Tibial artery (tissue), 4 donors: ENCODE measurements around the gene DBI.

Experiments used
- DNase-seq, 2 donors: peaks; one replicate each; pipeline ENCODE4 v3.0.0-alpha.2; 2019
- H3K27ac ChIP-seq, 2 donors: fragments of 200-600 bp; sonication (generic) in 1 of 2; 1 replicate in 1 of 2; 2 replicates in 1 of 2; pipeline ENCODE4 v1.5.1; 2018 to 2019; ENCODE audit warnings: mild to moderate bottlenecking in 1 of 2
- H3K27me3 ChIP-seq, 2 donors: fragments of 200-600 bp; sonication (generic) in 1 of 2; one replicate each; pipeline versions ENCODE4 v1.5.1 to v1.6.0; 2016 to 2019
- H3K36me3 ChIP-seq, 3 donors: fragments of 200-600 bp; sonication (generic) in 2 of 3; one replicate each; pipeline ENCODE4 v1.5.1; 2016 to 2019; ENCODE audit warnings: mild to moderate bottlenecking in 2 of 3
- H3K4me1 ChIP-seq, 4 donors: fragments of 200-600 bp; sonication (generic) in 2 of 4; 1 replicate in 3 of 4; 2 replicates in 1 of 4; pipeline ENCODE4 v1.5.1; 2016 to 2019
- H3K4me3 ChIP-seq, 2 donors: fragments of 200-600 bp; sonication (generic) in 1 of 2; 1 replicate in 1 of 2; 2 replicates in 1 of 2; pipeline ENCODE4 v1.5.1; 2018 to 2019; ENCODE audit warnings: mild to moderate bottlenecking in 2 of 2
- H3K9me3 ChIP-seq, 3 donors: fragments of 200-600 bp; sonication (generic) in 1 of 3; one replicate each; pipeline ENCODE4 v1.5.1; 2016 to 2019
- CTCF ChIP-seq, 2 experiments: fragments of 200-600 bp in 1 of 2; fragments of 450-650 bp in 1 of 2; IDR thresholded peaks; one replicate each; pipeline ENCODE4 v1.5.1; 2017 to 2019; ENCODE audit warnings: antibody characterized with exemption in 2 of 2, mild to moderate bottlenecking in 1 of 2, moderate library complexity in 1 of 2
- intact Hi-C: fragments of 100-400 bp; cut with DNase I; formaldehyde crosslinking; loops from one replicate; pipeline ENCODE4 v1.15.0; 2023; ENCODE audit warnings: low total_unique reads

DBI gene

GRCh38 chr2:119364798-119365197, 2.0 kb upstream of the DBI start:
- Histone ChIP-seq H3K9me3 (no peaks in the 10 kb centered on the region), H3K36me3 (peaks cover 8 to 13% (median 12%) of the 10 kb centered on the region in 3 donors), H3K4me1 (peaks cover 0 to 28% (median 20%) of the 10 kb centered on the region in 4 donors), H3K27ac (no peak overlapping the region), H3K4me3 (no peak overlapping the region), H3K27me3 (no peaks in the 10 kb centered on the region)
- no peak for DNase-seq
- intact Hi-C loops = no loop called here
- no peak for TF ChIP-seq CTCF (IDR thresholded peaks at IDR 0.05)

- no peaks in the 10 kb centered on the region for H3K9me3 ChIP-seq
- no peaks in the 10 kb centered on the region for H3K27me3 ChIP-seq
- TF ChIP-seq CTCF (IDR thresholded peaks at IDR 0.05) = no peak
- peaks cover 0 to 28% (median 20%) of the 10 kb centered on the region in 4 donors for H3K4me1 ChIP-seq
- intact Hi-C loops = no loop called here
- DNase-seq = no peak
- H3K4me3 ChIP-seq = peak overlapping the region; percentile 67 to 75
- peaks cover 12 to 18% (median 17%) of the 10 kb centered on the region in 3 donors for H3K36me3 ChIP-seq
- H3K27ac ChIP-seq = peak overlapping the region in 1 of 2 donors; percentile 80
These were observed 1.3 kb upstream of the DBI start for GRCh38 chr2:119365436-119365835.

GRCh38 chr2:119366161-119366648, 572 bp upstream of the DBI start:
- DNase-seq = no peak
- Histone ChIP-seq H3K9me3 (no peaks in the 10 kb centered on the region), H3K4me3 (peak overlapping the region; percentile 67 to 75), H3K4me1 (peaks cover 0 to 28% (median 20%) of the 10 kb centered on the region in 4 donors), H3K36me3 (peaks cover 20 to 26% (median 25%) of the 10 kb centered on the region in 3 donors), H3K27ac (peak overlapping the region; percentile 80 to 85), H3K27me3 (no peaks in the 10 kb centered on the region)
- intact Hi-C loops = no loop called here
- TF ChIP-seq CTCF (IDR thresholded peaks at IDR 0.05) = no peak

- H3K9me3 ChIP-seq = no peaks in the 10 kb centered on the region
- H3K4me3 ChIP-seq = peak overlapping the region; percentile 67 to 75
- peaks cover 0 to 35% (median 20%) of the 10 kb centered on the region in 4 donors for H3K4me1 ChIP-seq
- no peaks in the 10 kb centered on the region for H3K27me3 ChIP-seq
- peak; percentile 34 to 74 for DNase-seq
- intact Hi-C loops = no loop called here
- TF ChIP-seq CTCF (IDR thresholded peaks at IDR 0.05) = no peak
- peak overlapping the region; percentile 80 to 85 for H3K27ac ChIP-seq
- H3K36me3 ChIP-seq = peaks cover 34 to 39% (median 38%) of the 10 kb centered on the region in 3 donors
These were observed 809 bp downstream of the DBI start for GRCh38 chr2:119367472-119368099.

GRCh38 chr2:119369845-119370244, 3.1 kb downstream of the DBI start:
- Histone ChIP-seq H3K36me3 (peaks cover 52 to 62% (median 60%) of the 10 kb centered on the region in 3 donors), H3K4me1 (peaks cover 0 to 28% (median 17%) of the 10 kb centered on the region in 4 donors), H3K27ac (no peak overlapping the region), H3K4me3 (no peak overlapping the region), H3K27me3 (no peaks in the 10 kb centered on the region), H3K9me3 (no peaks in the 10 kb centered on the region)
- TF ChIP-seq CTCF (IDR thresholded peaks at IDR 0.05) = no peak
- DNase-seq = no peak
- intact Hi-C loops = no loop called here
